Mucosa of rectum (tissue), 2 donors: ENCODE data around the gene COL21A1.

Source experiments
- H3K27ac ChIP-seq, 2 donors: one replicate each; pipeline ENCODE4 v1.7.0; 2013; ENCODE audit warnings: inconsistent platforms in 2 of 2, low read depth in 2 of 2, low read length in 2 of 2
- H3K27me3 ChIP-seq, 2 donors: one replicate each; pipeline ENCODE4 v1.7.0; 2013; ENCODE audit warnings: low read length in 2 of 2; ENCODE audit not compliant: control insufficient read depth in 2 of 2, insufficient read depth in 2 of 2
- H3K36me3 ChIP-seq, 2 donors: one replicate each; pipeline ENCODE4 v1.7.0; 2013; ENCODE audit warnings: low read length in 2 of 2; ENCODE audit not compliant: control insufficient read depth in 2 of 2, insufficient read depth in 2 of 2
- H3K4me1 ChIP-seq, 2 donors: one replicate each; pipeline ENCODE4 v1.7.0; 2013; ENCODE audit warnings: low read length in 2 of 2, mild to moderate bottlenecking in 1 of 2; ENCODE audit not compliant: control insufficient read depth in 2 of 2, insufficient read depth in 2 of 2
- H3K4me3 ChIP-seq, 2 donors: one replicate each; pipeline ENCODE4 v1.7.0; 2013; ENCODE audit warnings: low read length in 2 of 2
- H3K9ac ChIP-seq, 2 donors: one replicate each; pipeline ENCODE4 v1.7.0; 2013; ENCODE audit warnings: low read length in 2 of 2, low read depth in 1 of 2, mild to moderate bottlenecking in 1 of 2
- H3K9me3 ChIP-seq, 2 donors: one replicate each; pipeline ENCODE4 v1.7.0; 2013; ENCODE audit warnings: low read length in 2 of 2; ENCODE audit not compliant: control insufficient read depth in 2 of 2
- donor health status: healthy.
- donor health status: Normal muscosa, but diverticular disease.

The COL21A1 gene

DNA sequence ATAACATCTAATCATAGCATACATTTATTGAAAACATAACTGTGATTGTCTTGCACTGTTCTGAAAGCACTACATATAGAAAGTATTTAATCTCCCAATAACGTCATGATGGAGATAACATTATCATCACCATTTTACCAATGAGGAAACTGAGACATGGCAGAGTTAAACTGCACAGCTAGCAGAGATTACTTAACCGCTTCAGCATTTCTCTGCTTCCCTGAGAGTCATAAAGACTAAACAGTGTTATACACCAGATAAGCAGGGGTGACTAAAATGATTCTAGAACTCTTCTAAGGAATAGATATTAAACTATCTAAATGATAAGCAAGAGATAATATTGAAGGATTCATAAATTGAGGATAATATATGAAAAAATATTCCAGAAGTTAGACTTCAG lies 188.7 kb downstream of the COL21A1 start:
- no peaks in the 10 kb centered on the region for H3K9me3 ChIP-seq
- no peaks in the 10 kb centered on the region for H3K4me1 ChIP-seq
- H3K27me3 ChIP-seq: no peaks in the 10 kb centered on the region
- no peak overlapping the region for H3K4me3 ChIP-seq
- H3K27ac ChIP-seq: no peak overlapping the region
- H3K36me3 ChIP-seq: no peaks in the 10 kb centered on the region
- no peak overlapping the region for H3K9ac ChIP-seq

DNA sequence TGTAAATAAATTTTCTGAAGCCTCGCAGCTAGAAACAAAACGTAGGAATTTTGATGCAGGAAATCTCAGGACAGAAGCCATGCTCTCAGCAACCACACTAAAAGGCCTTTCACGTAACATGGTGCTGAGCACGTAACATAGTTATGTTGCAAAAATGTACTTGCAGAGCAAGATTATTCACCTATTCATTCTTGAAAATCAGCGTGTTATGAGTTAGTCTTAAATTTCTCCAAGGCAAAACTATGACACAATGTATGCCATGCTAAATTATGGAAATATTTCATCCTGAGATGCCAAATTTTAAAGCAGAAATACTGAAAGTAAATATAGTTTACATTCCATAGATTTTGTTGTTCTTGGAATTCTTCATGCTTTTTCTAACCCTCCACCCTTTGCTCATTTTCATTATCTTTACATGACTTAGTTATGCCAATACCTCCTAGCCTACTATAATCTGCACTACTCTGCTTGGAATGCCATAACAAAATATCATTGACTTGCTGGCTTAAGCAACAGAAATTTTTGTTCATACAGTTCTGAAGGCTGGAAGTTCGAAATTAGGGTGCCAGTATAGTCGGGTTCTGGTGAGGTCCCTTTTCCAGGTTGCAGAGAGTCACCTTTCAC lies 192.2 kb downstream of the COL21A1 start:
- Histone ChIP-seq H3K27ac (no peak overlapping the region), H3K4me1 (no peaks in the 10 kb centered on the region), H3K9me3 (no peaks in the 10 kb centered on the region), H3K36me3 (no peaks in the 10 kb centered on the region), H3K9ac (no peak overlapping the region), H3K4me3 (no peak overlapping the region), H3K27me3 (no peaks in the 10 kb centered on the region)

DNA sequence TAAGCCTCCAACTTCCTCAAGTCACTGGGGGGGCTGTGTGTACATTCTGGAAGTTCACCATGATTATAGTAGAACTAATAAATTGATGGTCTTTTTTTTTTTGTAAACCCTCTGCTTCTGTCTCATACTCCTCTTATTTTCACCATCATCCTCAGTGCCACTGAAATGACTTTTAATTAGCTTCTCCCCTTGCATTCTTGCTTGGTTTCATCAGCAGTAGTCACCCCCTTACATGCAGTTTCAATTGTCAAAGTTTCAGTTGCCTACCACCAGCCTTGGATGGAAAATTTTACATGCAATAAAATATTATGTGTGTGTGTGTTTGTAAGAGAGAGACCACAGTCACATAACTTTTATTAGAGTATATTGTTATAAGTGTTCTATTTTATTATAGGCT lies 196.2 kb downstream of the COL21A1 start:
- Histone ChIP-seq H3K4me3 (no peak overlapping the region), H3K4me1 (no peaks in the 10 kb centered on the region), H3K36me3 (no peaks in the 10 kb centered on the region), H3K27ac (no peak overlapping the region), H3K9ac (no peak overlapping the region), H3K27me3 (no peaks in the 10 kb centered on the region), H3K9me3 (no peaks in the 10 kb centered on the region)

DNA sequence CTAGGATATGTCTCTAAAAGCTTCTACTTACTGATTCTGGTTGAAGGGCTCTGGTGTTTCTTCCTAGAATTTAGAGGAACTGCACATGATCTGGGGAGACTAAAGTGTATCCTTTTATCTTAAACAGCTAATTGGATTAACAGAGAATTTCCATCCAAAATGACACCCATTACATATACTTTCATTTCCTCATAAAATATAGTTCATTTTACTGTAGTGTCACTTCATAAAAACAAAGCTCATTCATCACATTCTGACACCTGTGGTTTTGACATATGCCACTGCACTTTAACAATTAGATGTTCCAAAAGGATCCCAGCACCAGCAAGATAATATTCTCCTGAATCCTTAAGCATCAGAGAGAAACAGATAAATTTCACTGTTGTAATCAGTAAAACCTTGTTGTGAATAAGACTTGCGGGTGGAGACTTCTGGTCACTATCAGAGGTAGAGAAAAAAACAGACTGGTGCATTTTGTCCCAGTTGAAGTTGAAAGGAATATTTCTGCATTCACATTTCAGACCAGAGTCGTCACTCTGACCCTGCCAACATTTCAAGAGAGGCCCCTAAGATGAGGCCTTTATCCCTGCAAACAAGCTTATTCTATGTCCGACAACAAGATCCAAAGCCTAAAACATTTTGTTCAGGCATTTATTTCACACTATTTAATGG lies 196.7 kb downstream of the COL21A1 start:
- Histone ChIP-seq H3K27ac (no peak overlapping the region), H3K4me3 (no peak overlapping the region), H3K4me1 (no peaks in the 10 kb centered on the region), H3K36me3 (no peaks in the 10 kb centered on the region), H3K9ac (no peak overlapping the region), H3K27me3 (no peaks in the 10 kb centered on the region), H3K9me3 (no peaks in the 10 kb centered on the region)

DNA sequence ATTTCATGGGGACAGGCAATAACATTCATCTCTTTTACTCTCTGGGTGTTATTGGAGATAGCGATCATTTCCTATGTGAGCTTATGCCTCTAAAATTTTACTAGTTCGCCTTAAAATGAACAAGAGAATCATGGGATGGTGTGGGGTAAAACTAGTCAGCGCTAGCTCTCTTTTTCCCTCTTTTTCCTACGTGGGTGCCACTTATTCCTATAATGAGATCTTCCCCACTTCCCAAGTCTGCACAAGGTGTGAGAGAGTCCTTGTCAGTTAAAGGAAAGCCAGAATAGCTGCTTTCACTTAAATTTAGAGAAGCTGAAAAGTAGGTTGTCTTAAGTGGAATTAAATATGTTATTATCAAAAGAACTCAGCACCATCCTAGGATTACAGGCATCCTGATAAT lies 198.8 kb downstream of the COL21A1 start:
- no peak overlapping the region for H3K4me3 ChIP-seq
- no peaks in the 10 kb centered on the region for H3K4me1 ChIP-seq
- no peaks in the 10 kb centered on the region for H3K9me3 ChIP-seq
- H3K36me3 ChIP-seq: no peaks in the 10 kb centered on the region
- no peak overlapping the region for H3K27ac ChIP-seq
- no peaks in the 10 kb centered on the region for H3K27me3 ChIP-seq
- H3K9ac ChIP-seq: no peak overlapping the region

DNA sequence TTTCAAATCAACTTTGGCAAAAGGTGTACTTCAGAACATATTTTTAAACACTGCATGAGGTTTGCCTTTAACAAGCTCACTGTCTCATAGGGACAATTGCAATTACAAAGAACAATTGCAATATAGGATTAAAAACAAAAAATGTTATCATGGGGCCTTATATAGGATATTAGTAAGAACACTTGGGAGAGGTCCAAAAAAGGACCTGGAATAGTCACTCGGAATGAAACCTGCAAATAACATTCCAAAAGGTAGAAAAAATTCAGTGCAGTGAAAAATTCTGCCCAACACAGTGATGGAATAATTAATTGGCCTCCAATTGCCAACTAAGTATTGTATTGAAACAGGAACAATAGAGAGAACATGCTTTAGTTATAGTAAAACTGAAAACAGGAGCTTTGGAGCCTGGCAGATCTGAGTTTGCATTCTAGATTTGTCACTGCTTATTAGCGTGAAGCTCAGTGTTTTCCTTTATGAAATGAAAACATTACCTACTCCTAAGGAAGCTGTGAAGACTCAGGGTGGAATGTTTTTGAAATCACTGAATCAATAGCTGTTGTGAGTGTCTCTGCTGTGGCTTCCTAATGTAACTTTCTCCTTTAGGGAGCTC lies 199.3 kb downstream of the COL21A1 start:
- H3K36me3 ChIP-seq: no peaks in the 10 kb centered on the region
- H3K9ac ChIP-seq: no peak overlapping the region
- H3K27me3 ChIP-seq: no peaks in the 10 kb centered on the region
- no peaks in the 10 kb centered on the region for H3K9me3 ChIP-seq
- H3K4me3 ChIP-seq: no peak overlapping the region
- no peak overlapping the region for H3K27ac ChIP-seq
- no peaks in the 10 kb centered on the region for H3K4me1 ChIP-seq

DNA sequence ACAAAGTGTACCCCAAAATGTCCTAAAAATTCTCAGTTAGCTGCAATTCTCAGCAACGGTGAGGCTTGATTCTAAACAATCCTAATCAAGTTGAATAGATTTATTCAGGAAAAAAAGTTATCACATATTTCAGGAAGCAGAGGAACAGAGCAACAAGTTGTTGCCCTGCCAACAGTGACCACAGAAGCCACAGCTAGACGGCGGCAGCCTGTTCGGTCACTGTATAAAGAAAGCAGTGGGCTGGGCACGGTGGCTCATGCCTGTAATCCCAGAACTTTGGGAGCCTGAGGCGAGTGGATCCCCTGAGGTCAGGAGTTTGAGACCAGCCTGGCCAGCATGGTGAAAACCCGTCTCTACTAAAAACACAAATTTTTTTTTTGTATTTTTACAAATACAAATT lies 200.8 kb downstream of the COL21A1 start:
- Histone ChIP-seq H3K9me3 (no peaks in the 10 kb centered on the region), H3K4me3 (no peak overlapping the region), H3K4me1 (no peaks in the 10 kb centered on the region), H3K27me3 (no peaks in the 10 kb centered on the region), H3K36me3 (no peaks in the 10 kb centered on the region), H3K27ac (no peak overlapping the region), H3K9ac (no peak overlapping the region)

DNA sequence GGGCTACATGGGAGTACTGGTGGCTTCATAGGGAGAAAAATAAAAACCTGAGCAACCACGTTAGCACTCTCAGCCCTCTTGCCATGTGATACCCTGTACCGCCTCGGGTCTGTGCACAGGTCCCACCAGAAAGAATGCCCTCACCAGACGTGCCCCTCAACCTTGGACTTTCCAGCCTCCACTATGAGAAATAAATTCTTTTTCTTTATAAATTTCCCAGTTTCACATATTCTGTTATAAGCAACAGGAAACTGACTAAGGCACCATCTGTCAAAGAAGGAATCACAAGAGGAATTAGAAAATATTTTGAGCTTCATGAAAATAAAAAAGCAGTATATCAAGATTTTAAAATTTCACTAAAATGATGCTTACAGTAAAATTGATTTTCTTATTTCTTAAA lies 203.6 kb downstream of the COL21A1 start:
- H3K9ac ChIP-seq: no peak overlapping the region
- no peaks in the 10 kb centered on the region for H3K4me1 ChIP-seq
- H3K27me3 ChIP-seq: no peaks in the 10 kb centered on the region
- no peak overlapping the region for H3K4me3 ChIP-seq
- H3K27ac ChIP-seq: no peak overlapping the region
- H3K36me3 ChIP-seq: no peaks in the 10 kb centered on the region
- H3K9me3 ChIP-seq: no peaks in the 10 kb centered on the region

DNA sequence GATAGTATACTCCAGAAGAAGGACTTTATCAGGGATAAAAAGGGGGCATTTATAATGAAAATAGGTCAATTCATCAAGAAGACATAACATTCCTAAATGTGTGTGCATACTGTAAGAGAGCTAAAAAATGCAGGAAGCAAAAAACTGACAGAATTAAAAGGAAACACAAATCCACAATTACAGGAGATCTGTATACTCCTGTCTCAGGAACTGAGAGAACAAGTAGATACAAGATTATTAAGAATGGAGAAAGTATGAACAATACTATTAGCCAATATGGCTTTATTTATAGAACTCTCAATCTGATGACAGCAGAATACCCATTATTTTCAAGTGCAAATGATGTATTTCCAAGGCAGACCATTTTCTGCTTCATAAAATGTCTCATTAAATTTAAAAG lies 204.3 kb downstream of the COL21A1 start:
- Histone ChIP-seq H3K9me3 (no peaks in the 10 kb centered on the region), H3K4me1 (no peaks in the 10 kb centered on the region), H3K27me3 (no peaks in the 10 kb centered on the region), H3K27ac (no peak overlapping the region), H3K4me3 (no peak overlapping the region), H3K36me3 (no peaks in the 10 kb centered on the region), H3K9ac (no peak overlapping the region)

DNA sequence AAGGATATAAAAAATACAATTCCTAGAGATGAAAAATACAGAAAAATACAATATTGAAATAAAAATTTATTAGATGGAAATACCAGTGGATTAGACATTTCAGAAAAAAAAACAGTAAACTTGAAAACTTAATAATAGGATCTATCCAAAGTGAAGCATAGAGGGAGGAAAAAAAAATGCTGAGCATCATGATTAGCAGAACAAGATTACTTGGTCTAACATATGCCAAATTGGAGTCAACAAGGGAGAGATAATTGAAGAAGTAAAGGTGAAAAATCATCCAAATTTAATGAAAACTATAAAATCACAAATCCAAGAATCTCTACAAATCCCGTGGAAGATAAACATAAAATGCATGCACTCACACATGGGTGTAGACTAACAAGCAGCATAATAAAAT lies 205.8 kb downstream of the COL21A1 start:
- Histone ChIP-seq H3K9me3 (no peaks in the 10 kb centered on the region), H3K4me3 (no peak overlapping the region)

More for the DNA sequence above, 205.8 kb downstream of the COL21A1 start:
- H3K27me3 ChIP-seq: no peaks in the 10 kb centered on the region
- H3K9ac ChIP-seq: no peak overlapping the region
- H3K4me1 ChIP-seq: no peaks in the 10 kb centered on the region
- no peak overlapping the region for H3K27ac ChIP-seq
- H3K36me3 ChIP-seq: no peaks in the 10 kb centered on the region
